GM18505 (cell line): ENCODE measurements around the gene MBTPS1.

Experiments
- ATAC-seq: cut with Tn5 transposase; IDR thresholded peaks from one replicate; pipeline ENCODE4 v1.9.1; 2021; ENCODE audit not compliant: unreplicated experiment
- POLR2A ChIP-seq: IDR thresholded peaks from 4 replicates; pipeline ENCODE4 v1.6.1; 2011; ENCODE audit warnings: borderline replicate concordance; ENCODE audit not compliant: insufficient read depth, insufficient read length; ENCODE audit errors: extremely low read depth

MBTPS1 gene

DNA sequence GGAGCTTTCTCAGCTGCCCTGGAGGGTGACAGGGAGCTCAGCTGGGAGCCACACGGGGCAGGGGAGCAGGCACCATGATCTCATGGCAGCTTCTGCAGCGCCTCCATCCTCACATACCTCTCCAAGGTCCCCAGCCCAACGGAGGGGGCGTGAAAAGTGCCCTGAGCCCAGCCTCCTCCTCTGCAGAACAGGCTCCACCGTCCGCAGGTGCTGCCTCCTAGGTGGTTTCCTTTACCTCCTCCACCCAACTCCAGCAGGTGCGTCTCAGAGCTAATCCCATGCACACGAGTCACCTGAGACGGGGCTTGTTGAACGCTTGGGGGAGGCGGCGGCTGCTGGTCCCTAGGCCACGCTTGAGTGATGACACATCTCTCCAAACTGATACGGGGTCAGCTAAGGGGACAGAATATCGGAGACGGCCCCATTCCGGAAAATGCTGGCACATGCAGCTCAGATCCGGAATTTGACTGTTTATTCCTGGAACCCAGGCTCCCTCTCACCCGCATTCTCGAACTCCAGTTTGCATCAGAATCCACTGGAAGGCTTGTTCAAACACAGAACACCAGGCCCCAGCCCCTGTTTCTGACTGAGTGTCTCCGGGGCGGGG lies 73.8 kb downstream of the MBTPS1 start:
- TF ChIP-seq POLR2A: no peak
- ATAC-seq: no peak

DNA sequence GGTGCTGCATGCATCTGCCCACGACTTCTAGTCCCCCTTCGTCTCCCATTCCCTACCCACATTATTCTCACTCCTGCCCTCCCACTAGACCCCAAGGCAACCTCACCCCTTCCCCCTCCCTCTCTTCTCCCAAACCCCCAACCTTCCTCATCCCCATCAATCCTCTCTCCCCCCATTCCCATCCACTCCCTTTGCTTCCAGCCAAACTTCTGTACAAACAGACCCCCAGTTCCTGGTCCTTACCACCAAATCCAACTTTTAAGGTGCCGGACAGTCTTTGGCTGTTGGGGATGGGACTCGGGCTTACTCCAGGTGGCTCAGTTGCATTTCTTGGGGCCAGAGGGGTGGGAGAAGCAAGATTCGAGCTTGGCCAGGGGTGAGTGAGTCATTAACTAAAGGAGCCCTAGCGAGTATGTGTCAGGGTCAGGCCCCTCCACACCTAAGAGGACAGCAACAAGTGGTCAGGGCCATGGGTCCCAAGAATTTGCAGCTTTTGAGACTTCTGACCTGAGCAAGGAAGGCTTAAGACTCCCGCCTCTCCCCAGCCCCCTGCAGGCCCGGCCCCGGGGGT lies 74.3 kb downstream of the MBTPS1 start, which contains the start of gene SLC38A8:
SLC38A8 (minus strand) TSS at position 488 of the 571 bp plus-strand sequence. CDS start 638 bp downstream, outside the sequence.
- no peak for ATAC-seq

DNA sequence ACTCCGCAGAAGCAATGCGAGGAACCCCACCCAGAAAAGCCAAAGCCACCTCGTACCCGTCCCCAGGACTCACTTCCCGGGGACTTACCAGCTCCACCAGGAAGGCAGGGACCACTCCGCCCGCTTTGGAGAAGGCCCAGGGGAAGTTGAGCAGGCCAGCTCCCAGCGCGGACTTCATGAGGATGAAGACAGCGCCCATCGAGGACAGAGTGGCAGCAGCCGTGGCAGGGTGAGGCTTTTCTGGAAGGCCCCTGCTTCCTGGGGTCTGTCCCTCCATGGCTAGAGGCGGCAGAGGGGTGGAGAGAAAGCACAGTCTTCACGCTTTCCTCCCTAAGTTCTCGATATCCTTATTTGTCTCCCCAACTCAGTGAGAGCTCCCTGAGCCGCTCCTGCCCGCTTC lies 74.9 kb downstream of the MBTPS1 start:
- no peak for ATAC-seq

More for the DNA sequence above, 74.3 kb downstream of the MBTPS1 start, which contains the start of gene SLC38A8:
- TF ChIP-seq POLR2A: no peak

DNA sequence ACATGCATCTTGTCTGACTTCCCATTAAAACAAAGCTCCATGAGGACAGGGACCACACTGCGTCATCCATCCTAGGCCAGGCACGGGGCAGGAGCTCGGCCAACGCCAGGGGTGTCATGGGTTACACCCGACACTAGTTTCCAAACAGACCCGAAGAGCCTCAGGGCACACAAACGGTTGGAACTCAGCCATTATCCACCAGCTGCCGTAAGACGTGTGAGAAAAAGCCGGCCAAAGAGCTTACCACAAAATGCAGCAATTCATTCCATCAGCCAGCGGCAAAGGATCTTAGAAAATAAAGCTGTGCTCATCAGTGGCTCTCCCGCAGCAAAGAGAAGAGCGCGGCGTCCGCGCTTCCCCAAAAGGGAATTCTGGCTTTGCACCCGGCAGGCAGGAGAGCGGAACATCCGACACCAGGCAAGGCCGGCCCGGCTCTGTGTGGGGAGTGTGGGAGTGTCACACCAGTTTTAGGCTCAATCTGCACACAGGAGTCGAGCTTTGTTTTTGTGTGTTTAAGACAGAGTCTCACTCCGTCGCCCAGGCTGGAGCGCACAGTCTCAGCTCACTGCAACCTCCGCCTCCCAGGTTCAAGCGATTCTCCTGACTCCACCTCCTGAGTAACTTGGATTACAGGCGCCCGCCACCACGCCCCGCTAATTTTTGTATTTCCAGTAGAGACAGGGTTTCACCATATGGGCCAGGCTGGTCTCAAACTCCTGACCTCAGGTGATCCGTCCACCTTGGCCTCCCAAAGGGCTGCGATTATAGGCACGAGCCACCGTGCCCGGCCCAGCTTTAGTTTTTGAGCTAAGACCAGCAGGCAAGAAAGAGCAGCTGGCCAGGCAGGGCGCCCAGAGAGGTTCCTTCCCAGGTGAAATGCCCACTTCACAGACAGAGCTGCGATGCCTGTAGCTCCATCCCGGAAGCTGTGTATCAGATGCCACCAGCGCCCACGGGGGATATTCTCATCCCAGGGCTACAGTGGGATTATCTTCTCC lies 75.6 kb downstream of the MBTPS1 start:
- ATAC-seq: no peak
- no peak for TF ChIP-seq POLR2A

More for the DNA sequence above, 74.9 kb downstream of the MBTPS1 start:
- no peak for TF ChIP-seq POLR2A

DNA sequence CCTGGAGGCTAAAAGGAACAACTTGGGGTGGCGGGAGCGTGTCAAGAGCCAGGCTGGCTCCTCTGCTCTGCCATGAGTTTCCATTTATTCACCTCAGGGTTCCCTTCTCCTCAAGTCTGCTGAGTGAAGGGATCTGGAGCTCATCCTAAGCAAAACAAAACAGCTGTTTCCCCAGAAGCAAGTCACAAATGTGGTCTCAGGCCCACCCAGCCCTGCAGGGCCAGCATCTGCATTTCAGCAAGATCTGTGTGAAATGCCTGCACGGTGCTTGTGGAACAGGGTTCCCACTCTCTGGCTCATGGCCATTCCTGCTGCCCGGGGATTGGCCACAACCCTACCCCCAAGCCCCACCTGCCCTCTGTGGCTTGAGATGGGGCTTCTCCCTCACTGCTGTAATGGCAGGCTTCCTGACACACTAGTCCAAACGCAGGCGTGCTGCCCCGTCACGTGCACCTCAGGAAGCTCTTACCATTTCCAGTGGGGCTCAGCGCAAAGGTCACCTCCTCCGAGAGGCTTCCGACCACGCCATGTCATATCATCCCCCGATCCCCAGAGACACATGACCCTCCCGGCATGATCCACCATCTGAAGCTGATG lies 76.4 kb downstream of the MBTPS1 start:
- no peak for TF ChIP-seq POLR2A
- ATAC-seq: no peak

DNA sequence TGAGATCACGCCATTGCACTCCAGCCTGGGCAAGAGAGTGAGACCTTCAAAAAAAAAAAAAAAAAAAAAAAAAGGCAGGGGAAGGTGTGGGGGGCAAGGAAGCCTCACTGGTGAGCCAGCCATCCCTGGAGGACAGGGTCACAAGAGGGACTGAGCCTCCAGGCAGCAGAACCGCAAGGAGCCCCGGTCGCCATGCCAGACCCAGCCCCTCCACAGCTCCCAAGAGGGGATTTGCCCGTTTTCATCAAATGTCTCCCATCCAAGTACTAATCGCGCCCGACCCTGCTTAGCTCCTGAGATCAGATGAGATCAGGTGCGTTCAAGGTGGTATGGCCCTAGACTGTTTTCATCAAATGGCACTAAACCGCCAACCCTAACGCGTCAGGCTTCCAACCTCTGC lies 77.0 kb downstream of the MBTPS1 start:
- ATAC-seq: no peak

DNA sequence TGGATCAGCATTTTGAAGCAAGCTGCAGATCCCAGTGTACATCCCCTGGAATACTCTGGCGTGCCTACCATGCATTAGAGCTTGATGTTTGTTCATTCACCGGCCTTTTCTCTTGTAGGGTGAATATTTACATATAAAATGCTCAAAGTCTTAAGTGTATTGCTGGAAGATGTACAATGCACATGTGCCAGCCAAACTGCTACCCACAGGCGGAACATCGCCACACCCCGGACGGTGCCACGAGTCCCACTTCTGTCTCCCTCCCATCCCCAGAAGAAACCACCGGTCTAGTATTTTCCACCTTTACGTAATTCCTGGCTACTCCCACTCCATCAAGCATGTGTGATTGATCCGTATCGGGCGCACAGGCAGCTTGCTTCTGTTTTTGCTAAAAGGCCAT lies 78.3 kb downstream of the MBTPS1 start:
- no peak for TF ChIP-seq POLR2A

More for the DNA sequence above, 77.0 kb downstream of the MBTPS1 start:
- no peak for TF ChIP-seq POLR2A

DNA sequence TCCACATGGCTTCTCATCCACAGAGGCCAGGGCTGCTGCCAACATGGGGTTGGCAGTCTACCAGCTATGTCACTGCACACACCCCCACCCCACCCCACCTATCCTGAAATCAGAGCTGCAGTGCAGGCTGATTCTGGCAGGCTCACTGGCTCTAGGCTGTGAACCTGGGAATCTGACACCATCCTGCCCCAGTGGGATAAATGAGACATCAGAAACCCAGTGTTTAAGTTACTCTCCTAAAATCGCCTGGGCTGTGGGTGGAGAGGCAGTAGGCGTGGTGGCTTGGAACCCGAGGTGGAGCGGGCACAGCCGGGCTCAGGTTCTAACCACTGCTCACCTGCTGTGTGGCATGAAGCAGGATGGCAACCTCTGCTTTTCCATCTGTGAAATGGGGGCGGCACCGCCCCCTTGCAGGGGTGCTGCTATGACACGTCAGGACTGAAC lies 79.7 kb downstream of the MBTPS1 start:
- no peak for TF ChIP-seq POLR2A
- no peak for ATAC-seq

More for the DNA sequence above, 78.3 kb downstream of the MBTPS1 start:
- ATAC-seq: no peak

DNA sequence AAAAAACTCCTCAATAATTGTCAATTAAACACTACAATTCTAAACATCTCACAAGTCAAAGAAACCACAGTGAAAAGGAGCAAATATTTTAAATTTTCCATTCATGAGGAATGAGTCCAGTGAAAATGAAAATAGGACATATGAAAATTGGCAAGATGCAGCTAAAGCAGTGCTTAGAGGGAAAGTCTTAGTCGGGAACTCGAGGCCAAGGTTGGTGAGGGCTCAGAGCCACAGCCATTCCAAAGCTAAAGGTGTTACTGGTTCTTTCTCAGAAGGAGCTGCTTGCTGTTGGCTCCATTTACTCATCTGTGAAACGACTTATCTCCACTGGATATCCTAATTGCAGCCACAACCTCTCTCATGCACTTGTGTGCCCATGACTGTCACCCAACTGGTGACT lies 80.6 kb downstream of the MBTPS1 start:
- no peak for TF ChIP-seq POLR2A
- no peak for ATAC-seq

DNA sequence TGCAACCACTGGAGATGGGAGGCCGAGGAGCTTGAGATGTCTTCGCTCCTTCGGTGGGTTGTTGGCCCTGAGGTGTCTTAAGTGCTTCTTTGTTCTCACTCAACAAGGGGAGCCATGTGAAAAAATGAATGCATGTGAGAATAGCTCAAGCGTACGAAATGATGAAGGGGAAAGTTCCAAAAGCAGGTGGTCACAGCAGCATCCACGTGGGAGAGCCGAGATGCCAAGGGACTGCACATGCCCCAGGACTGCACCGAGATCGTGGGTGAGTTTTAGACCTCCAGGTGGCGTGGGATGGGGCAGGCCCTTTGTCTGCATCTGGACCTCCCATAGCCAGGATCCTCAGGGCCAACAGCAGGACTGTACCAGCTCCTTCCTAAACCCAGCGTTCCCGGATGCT lies 82.2 kb downstream of the MBTPS1 start:
- no peak for TF ChIP-seq POLR2A
- no peak for ATAC-seq

DNA sequence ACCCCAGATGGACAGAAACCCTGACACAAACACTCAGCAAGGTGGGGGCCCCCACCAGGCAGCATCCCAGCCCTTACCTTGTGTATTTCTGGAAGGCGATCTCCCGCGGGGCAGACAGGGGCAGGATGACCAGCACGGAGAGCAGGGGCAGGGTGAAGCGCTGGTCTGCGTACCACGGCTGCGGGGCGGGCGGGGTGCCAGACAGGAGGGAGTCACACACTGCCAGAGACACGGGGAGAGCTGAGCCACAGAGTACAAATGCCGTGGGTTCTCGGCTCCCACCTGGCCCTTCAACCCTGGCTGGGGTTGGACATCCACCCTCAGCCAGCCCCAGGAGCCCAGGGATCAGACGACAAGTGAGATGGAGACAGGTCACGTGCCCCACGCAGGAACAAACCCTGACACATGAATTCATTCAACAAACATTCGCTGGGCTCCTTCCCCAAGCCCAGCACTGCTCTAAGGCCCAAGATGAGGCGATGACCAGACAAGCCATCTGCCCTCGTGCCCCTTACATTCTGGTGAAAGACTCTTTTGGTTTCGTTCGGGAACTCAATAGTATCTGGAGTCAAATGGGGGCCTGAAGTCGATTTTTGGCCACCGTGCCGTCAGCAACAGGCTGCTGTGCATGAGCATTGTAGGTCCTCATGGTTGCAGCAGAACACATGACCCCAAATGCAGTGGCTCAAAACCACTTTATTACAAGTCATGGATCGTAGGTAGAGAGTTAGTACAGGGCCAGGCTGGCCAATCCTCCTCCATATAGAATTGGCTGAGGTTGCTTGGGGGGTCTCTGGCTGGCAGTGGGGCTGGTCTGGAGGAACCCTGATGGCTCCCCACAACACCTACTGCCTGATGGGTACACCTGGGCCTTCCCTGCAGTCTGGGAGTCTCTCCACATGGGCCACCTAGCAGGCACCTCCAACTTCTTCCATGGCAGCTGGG lies 83.2 kb downstream of the MBTPS1 start:
- TF ChIP-seq POLR2A: no peak

DNA sequence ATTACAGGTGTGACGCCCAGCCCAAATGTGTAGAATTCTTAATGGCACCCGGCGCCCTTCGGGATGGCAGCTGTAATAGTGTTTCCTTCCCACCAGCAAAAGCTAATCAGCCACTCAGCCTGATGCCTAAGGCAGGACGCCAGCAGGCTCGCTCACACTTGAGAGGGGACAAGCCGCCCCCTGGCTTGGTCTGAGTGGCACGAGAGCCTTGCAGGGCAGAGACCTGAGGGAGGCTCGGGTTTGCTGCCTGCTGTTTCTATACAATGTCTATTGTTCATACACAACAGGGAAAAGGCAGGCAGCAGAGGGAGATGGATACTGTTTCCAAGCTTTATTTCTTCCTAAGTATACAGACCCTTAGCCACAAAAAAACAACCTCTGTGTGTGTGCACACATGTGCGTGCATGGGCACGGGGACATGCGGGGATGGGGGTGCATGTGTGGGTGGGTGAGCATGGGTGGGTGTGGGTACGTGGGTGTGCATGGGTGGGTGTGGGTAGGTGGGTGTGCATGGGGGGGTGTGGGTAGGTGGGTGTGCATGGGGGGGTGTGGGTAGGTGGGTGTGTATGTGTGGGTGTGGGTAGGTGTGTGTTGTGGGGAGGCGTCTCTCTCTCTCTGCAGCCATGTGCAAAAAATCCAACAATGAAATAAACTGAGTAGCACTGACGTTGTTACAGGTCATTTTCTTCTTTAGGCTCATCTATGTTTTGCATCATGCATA lies 84.1 kb downstream of the MBTPS1 start:
- no peak for ATAC-seq
- TF ChIP-seq POLR2A: no peak

More for the DNA sequence above, 83.2 kb downstream of the MBTPS1 start:
- no peak for ATAC-seq

DNA sequence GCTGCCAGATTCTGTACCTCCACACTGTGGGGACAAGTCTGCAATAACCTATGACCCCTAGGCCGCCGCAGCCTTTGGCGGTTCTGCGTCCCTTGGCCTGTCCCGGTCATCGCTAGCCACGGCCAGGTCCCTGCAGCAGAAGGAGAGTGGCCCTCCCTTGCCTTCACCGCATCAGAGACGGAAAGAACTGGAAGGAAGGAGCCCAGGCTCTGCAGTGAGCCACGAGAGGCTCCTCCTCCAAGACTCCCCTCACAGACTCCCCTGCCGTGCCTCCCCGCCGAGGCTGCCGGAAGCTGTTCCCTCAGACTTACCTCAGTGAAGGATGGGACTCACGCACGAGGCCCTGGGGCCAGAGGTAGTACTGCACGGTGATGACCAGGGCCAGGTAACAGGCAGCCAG lies 85.2 kb downstream of the MBTPS1 start:
- no peak for ATAC-seq
- no peak for TF ChIP-seq POLR2A
